Thyroid gland (tissue), 4 donors: ENCODE measurements around the gene PLA2G2C. TPM values are rescaled to one million over a fixed set of nuclear protein-coding genes. Genes with fewer than 3 reads are reported as not detected.

Experiments
- DNase-seq, 2 donors: peaks; one replicate each; pipeline ENCODE4 v3.0.0-alpha.2; 2019
- H3K27ac ChIP-seq, 3 donors: fragments of 200-600 bp; sonication (generic); 1 replicate in 2 of 3; 2 replicates in 1 of 3; pipeline ENCODE4 v1.5.1; 2016 to 2019; ENCODE audit warnings: mild to moderate bottlenecking in 1 of 3, moderate library complexity in 1 of 3
- H3K27me3 ChIP-seq: fragments of 200-600 bp; sonication (generic); one replicate; pipeline ENCODE4 v1.5.1; 2019
- H3K36me3 ChIP-seq, 2 donors: fragments of 200-600 bp; sonication (generic); one replicate each; pipeline ENCODE4 v1.5.1; 2016 to 2019
- H3K4me1 ChIP-seq, 2 donors: fragments of 200-600 bp; sonication (generic); one replicate each; pipeline ENCODE4 v1.5.1; 2017 to 2019
- H3K4me3 ChIP-seq, 3 donors: fragments of 200-600 bp; sonication (generic); replicated peaks in 1 of 3; 1 replicate in 2 of 3; 2 replicates in 1 of 3; pipeline ENCODE4 v1.5.1; 2016; ENCODE audit warnings: mild to moderate bottlenecking in 1 of 3
- H3K9me3 ChIP-seq: fragments of 200-600 bp; sonication (generic); one replicate; pipeline ENCODE4 v1.5.1; 2017
- POLR2A ChIP-seq, 2 donors: fragments of 450-650 bp; IDR thresholded peaks; one replicate each; pipeline ENCODE4 v1.6.1; 2017; ENCODE audit warnings: antibody characterized with exemption in 2 of 2, mild to moderate bottlenecking in 2 of 2, moderate library complexity in 1 of 2
- WGBS, 2 donors: methylation state at CpG; one replicate each; pipeline ENCODE4 v1.1.5; 2017; 5-methylcytosine and 5-hydroxymethylcytosine counted together
- intact Hi-C: fragments of 100-400 bp; cut with DNase I; formaldehyde crosslinking; loops from one replicate; pipeline ENCODE4 v1.15.1; 2023
- total RNA-seq, 4 donors: library from RNA; depleted of rRNA; stranded (reverse); fragments of >200 nt; gene quantifications; one replicate each; pipeline ENCODE4 v1.2.3, GENCODE V29; 2016
- TF ChIP-seq, protein P1 (sequence below), 6 experiments: fragments of 200-600 bp in 3 of 6; fragments of 450-650 bp in 3 of 6; sonication (generic) in 3 of 6; IDR thresholded peaks; one replicate each; pipeline ENCODE4 v1.5.1; 2016 to 2019; ENCODE audit warnings: antibody characterized with exemption in 6 of 6, mild to moderate bottlenecking in 2 of 6, inconsistent platforms in 1 of 6, moderate library complexity in 1 of 6

The PLA2G2C gene
- total RNA-seq, 4 donors from 2014 or later = not detected

GRCh38 chr1:20194757-20195461, 8.6 kb upstream of the PLA2G2C start:
- WGBS, 2 donors = 40 to 42% methylated on average over 15 of the region's 15 CpGs
- no peaks in the 10 kb centered on the region for H3K9me3 ChIP-seq
- intact Hi-C loops = no loop called here
- DNase-seq = peak; percentile 69 to 77
- H3K4me1 ChIP-seq = peaks cover 5 to 7% of the 10 kb centered on the region in 2 donors
- H3K36me3 ChIP-seq = no peaks in the 10 kb centered on the region
- TF ChIP-seq POLR2A (IDR thresholded peaks at IDR 0.05) = no peak
- TF ChIP-seq, protein P1, sequence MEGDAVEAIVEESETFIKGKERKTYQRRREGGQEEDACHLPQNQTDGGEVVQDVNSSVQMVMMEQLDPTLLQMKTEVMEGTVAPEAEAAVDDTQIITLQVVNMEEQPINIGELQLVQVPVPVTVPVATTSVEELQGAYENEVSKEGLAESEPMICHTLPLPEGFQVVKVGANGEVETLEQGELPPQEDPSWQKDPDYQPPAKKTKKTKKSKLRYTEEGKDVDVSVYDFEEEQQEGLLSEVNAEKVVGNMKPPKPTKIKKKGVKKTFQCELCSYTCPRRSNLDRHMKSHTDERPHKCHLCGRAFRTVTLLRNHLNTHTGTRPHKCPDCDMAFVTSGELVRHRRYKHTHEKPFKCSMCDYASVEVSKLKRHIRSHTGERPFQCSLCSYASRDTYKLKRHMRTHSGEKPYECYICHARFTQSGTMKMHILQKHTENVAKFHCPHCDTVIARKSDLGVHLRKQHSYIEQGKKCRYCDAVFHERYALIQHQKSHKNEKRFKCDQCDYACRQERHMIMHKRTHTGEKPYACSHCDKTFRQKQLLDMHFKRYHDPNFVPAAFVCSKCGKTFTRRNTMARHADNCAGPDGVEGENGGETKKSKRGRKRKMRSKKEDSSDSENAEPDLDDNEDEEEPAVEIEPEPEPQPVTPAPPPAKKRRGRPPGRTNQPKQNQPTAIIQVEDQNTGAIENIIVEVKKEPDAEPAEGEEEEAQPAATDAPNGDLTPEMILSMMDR (IDR thresholded peaks at IDR 0.05) = peak; percentile 52 to 90 (median 62)
- no peak overlapping the region for H3K27ac ChIP-seq
- H3K4me3 ChIP-seq = no peak overlapping the region
- no peaks in the 10 kb centered on the region for H3K27me3 ChIP-seq

DNA sequence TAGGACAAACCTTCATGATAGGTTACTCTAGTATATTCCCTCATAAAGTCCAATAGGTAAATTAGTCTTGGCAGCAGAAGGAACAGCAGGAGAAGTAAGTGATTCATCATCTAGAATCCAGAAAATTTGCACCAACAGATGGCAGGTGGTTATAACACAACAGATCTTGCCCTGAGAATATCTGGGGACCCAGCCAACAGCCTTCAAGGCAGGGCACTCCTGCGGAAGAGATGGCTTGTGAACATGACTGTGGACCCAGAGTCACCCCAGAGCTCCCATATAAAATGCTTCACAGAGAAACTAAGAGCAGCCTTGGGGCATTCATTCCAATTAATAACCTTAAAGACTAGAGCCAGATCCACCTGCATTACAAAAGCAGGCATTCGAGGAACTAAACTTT, 7.9 kb upstream of the PLA2G2C start:
- no peak for DNase-seq
- H3K36me3 ChIP-seq = no peaks in the 10 kb centered on the region
- H3K9me3 ChIP-seq = no peaks in the 10 kb centered on the region
- H3K4me3 ChIP-seq = no peak overlapping the region
- peaks cover 5 to 9% of the 10 kb centered on the region in 2 donors for H3K4me1 ChIP-seq
- H3K27ac ChIP-seq = no peak overlapping the region
- WGBS, 2 donors = 86 to 90% methylated on average over 2 of the region's 2 CpGs
- intact Hi-C loops = no loop called here
- TF ChIP-seq POLR2A (IDR thresholded peaks at IDR 0.05) = no peak
- TF ChIP-seq, protein P1 (IDR thresholded peaks at IDR 0.05) = no peak
- no peaks in the 10 kb centered on the region for H3K27me3 ChIP-seq

DNA sequence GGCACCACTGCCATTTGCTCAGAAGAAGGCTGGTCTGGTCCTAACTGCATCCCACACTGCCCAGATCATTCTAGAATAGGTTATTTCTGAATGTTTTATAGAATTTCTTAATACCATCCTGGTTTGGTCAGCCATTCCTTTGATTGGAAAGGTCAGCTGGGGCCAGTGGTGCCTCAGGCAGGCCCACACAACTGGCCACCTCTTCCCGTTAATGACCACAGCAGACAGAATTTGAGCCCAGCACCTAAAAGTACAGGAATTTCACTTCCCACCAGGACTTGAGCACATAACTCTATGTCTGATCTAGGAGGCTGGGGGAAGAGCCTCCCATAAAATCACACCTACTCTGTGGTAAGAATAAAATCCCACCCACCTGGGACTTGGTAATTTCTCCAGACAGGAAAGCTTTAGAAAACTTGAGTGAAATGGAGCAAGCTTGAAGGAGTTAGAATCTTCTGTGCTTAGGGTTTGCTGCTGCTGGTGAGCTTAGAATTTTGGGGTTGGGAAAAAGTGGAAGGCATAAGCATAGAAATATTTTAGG, 6.6 kb upstream of the PLA2G2C start:
- no peak overlapping the region for H3K27ac ChIP-seq
- H3K4me3 ChIP-seq = no peak overlapping the region
- H3K9me3 ChIP-seq = no peaks in the 10 kb centered on the region
- WGBS, 2 donors = 84 to 92% methylated on average over 1 of the region's 1 CpG
- no peak for DNase-seq
- intact Hi-C loops = no loop called here
- TF ChIP-seq POLR2A (IDR thresholded peaks at IDR 0.05) = no peak
- TF ChIP-seq, protein P1 (IDR thresholded peaks at IDR 0.05) = no peak
- H3K4me1 ChIP-seq = peaks cover 7 to 9% of the 10 kb centered on the region in 2 donors
- no peaks in the 10 kb centered on the region for H3K27me3 ChIP-seq
- no peaks in the 10 kb centered on the region for H3K36me3 ChIP-seq

GRCh38 chr1:20192364-20192763, 6.0 kb upstream of the PLA2G2C start:
- Histone ChIP-seq H3K9me3 (no peaks in the 10 kb centered on the region), H3K4me1 (peaks cover 11 to 13% of the 10 kb centered on the region in 2 donors), H3K27ac (no peak overlapping the region), H3K27me3 (no peaks in the 10 kb centered on the region), H3K4me3 (no peak overlapping the region), H3K36me3 (no peaks in the 10 kb centered on the region)
- no peak for DNase-seq
- intact Hi-C loops = no loop called here
- TF ChIP-seq POLR2A (IDR thresholded peaks at IDR 0.05) = no peak
- TF ChIP-seq, protein P1 (IDR thresholded peaks at IDR 0.05) = no peak
- 88 to 90% methylated on average over 5 of the region's 5 CpGs for WGBS, 2 donors

- Histone ChIP-seq H3K27ac (no peak overlapping the region), H3K9me3 (no peaks in the 10 kb centered on the region), H3K4me3 (no peak overlapping the region), H3K27me3 (no peaks in the 10 kb centered on the region), H3K36me3 (no peaks in the 10 kb centered on the region), H3K4me1 (peaks cover 21 to 23% of the 10 kb centered on the region in 2 donors)
- no peak for TF ChIP-seq POLR2A (IDR thresholded peaks at IDR 0.05)
- TF ChIP-seq, protein P1 (IDR thresholded peaks at IDR 0.05) = no peak
- DNase-seq = peak in 1 of 2 donors; percentile 12
- intact Hi-C loops = no loop called here
- WGBS, 2 donors = 80 to 85% methylated on average over 11 to 12 of the region's 12 CpGs
These were observed 5.0 kb upstream of the PLA2G2C start for GRCh38 chr1:20191266-20191825.
